K562 (cell line): ENCODE data around the gene IL4I1. TPM values are rescaled to one million over a fixed set of nuclear protein-coding genes. Genes with fewer than 3 reads are reported as not detected.

ENCODE experiments used
- ARID4B ChIP-seq: sonication (generic); formaldehyde crosslinking; IDR thresholded peaks from 2 replicates; pipeline ENCODE4 v1.8.0; 2022; ENCODE audit warnings: mild to moderate bottlenecking, missing genetic modification reagents
- CGGBP1 ChIP-seq: fragments of 250-450 bp; sonication (Bioruptor Pico); IDR thresholded peaks from 2 replicates; pipeline ENCODE4 v1.9.0; 2021; ENCODE audit warnings: mild to moderate bottlenecking
- HDAC1 ChIP-seq, 2 experiments: fragments of 450-650 bp; IDR thresholded peaks; 2 replicates each; pipeline ENCODE4 v1.6.1; 2016 to 2017; ENCODE audit warnings: inconsistent platforms in 1 of 2, mild to moderate bottlenecking in 1 of 2, moderate library complexity in 1 of 2
- KLF16 ChIP-seq: IDR thresholded peaks from 2 replicates; pipeline ENCODE4 v1.6.1; 2016; ENCODE audit warnings: antibody characterized with exemption
- NKRF ChIP-seq: fragments of 450-650 bp; IDR thresholded peaks from 2 replicates; pipeline ENCODE4 v1.6.1; 2016; ENCODE audit warnings: borderline replicate concordance
- RB1 ChIP-seq: fragments of 450-650 bp; IDR thresholded peaks from 2 replicates; pipeline ENCODE4 v1.6.1; 2017; ENCODE audit warnings: low read depth, mild to moderate bottlenecking
- SETDB1 ChIP-seq: IDR thresholded peaks from one replicate; pipeline ENCODE4 v1.6.1; 2012; ENCODE audit warnings: low read length, control low read depth, inconsistent platforms
- SIRT6 ChIP-seq: IDR thresholded peaks from one replicate; pipeline ENCODE4 v1.6.1; 2012; ENCODE audit warnings: low read depth, mild to moderate bottlenecking, control low read depth, inconsistent platforms, low read length, moderate library complexity
- THRB ChIP-seq: fragments of 450-650 bp; formaldehyde crosslinking; conservative IDR thresholded peaks from 2 replicates; pipeline ENCODE4 v1.4.0; 2022; ENCODE audit warnings: mild to moderate bottlenecking, missing genetic modification characterization
- ZFPM2 ChIP-seq: fragments of 250-450 bp; sonication (Bioruptor Pico); IDR thresholded peaks from 2 replicates; pipeline ENCODE4 v1.5.1; 2022; ENCODE audit warnings: mild to moderate bottlenecking
- ZNF197 ChIP-seq: fragments of 200-800 bp; sonication (Bioruptor generic); IDR thresholded peaks from 2 replicates; pipeline ENCODE4 v1.6.1; 2016; ENCODE audit warnings: low read depth, missing genetic modification characterization, missing compliant biosample characterization
- ZNF444 ChIP-seq: fragments of 250-450 bp; sonication (Bioruptor Pico); IDR thresholded peaks from 2 replicates; pipeline ENCODE4 v1.4.0; 2020; ENCODE audit warnings: mild to moderate bottlenecking, moderate library complexity
- ZNF57 ChIP-seq: fragments of 450-650 bp; formaldehyde crosslinking; IDR thresholded peaks from 2 replicates; pipeline ENCODE4 v1.4.0; 2020; ENCODE audit warnings: mild to moderate bottlenecking, moderate library complexity
- ZNF589 ChIP-seq: fragments of 200-800 bp; sonication (Bioruptor generic); IDR thresholded peaks from 2 replicates; pipeline ENCODE4 v1.6.1; 2016; ENCODE audit warnings: low read depth, missing genetic modification characterization, missing compliant biosample characterization
- polyA plus RNA-seq, 8 experiments: library from polyadenylated mRNA; depleted of rRNA in 4 of 8; stranded (reverse) in 5 of 8; unstranded in 3 of 8; fragments of >200 nt; fragmentation: Nextera tagmentation in 2 of 8; fragmentation: Illumina TruSeq in 1 of 8; extraction: Ambion mirVana in 2 of 8; extraction: Trizol in 1 of 8; gene quantifications; 2 replicates each; pipeline versions ENCODE4 v1.2.1 to v1.2.3, GENCODE V29; 2011 to 2014; ENCODE audit warnings: inconsistent platforms in 1 of 8, missing spikeins in 1 of 8
- total RNA-seq, 7 experiments: library from RNA; depleted of rRNA in 6 of 7; stranded (reverse); fragments of >200 nt in 6 of 7; fragmentation: Illumina TruSeq in 2 of 7; extraction: Trizol in 2 of 7; gene quantifications; 2 replicates each; pipeline versions ENCODE4 v1.2.1 to v1.2.3, GENCODE V29; 2011 to 2021; ENCODE audit warnings: low replicate concordance in 1 of 7

Gene IL4I1
- total and polyA plus RNA-seq, 9 of the 15 experiments (the other 6 are each of a cell fraction or from before 2014, with no cell fraction given) = 0.06 to 0.95 (median 0.43) TPM; not detected in 2

- TF ChIP-seq THRB (CRISPR knock-in tag) (peak; percentile 89), RB1 (peak; percentile 37), ZNF197 (CRISPR knock-in tag) (no peak), HDAC1 (IDR thresholded peaks at IDR 0.05) (peak in 1 of 2 experiments; percentile 58; a peak in 2 of 4 replicates), NKRF (peak; percentile 16; the same call in 1 of the 2 replicates), ZNF589 (CRISPR knock-in tag) (no peak), ZFPM2 (CRISPR knock-in tag) (no peak), CGGBP1 (CRISPR knock-in tag) (0 out of 2 replicates have a peak, but pooled peaks have one; percentile 66), ZNF444 (CRISPR knock-in tag) (0 out of 2 replicates have a peak, but pooled peaks have one; percentile 40), ZNF57 (CRISPR knock-in tag) (peak; percentile 57; the same call in 1 of the 2 replicates), SETDB1 (no peak), KLF16 (no peak), SIRT6 (peak; percentile 40), ARID4B (peak; percentile 67; the same call in 1 of the 2 replicates)
Observed at GRCh38 chr19:49929611-49930482, 33.2 kb upstream of the IL4I1 start (continued).
